Uterus (tissue), 4 donors: Measurements from ENCODE around the gene FZD1. TPM values are rescaled to one million over a fixed set of nuclear protein-coding genes. Genes with fewer than 3 reads are reported as not detected.

Experiments used
- DNase-seq, 2 donors: peaks; one replicate each; pipeline ENCODE4 v3.0.0-alpha.2; 2019 to 2020
- H3K27ac ChIP-seq, 2 donors: fragments of 200-600 bp; sonication (generic); 1 replicate in 1 of 2; 2 replicates in 1 of 2; pipeline ENCODE4 v1.5.1; 2016 to 2018
- H3K27me3 ChIP-seq, 2 donors: fragments of 200-600 bp; sonication (generic); one replicate each; pipeline ENCODE4 v1.5.1; 2018 to 2019; ENCODE audit warnings: control low read depth in 1 of 2
- H3K36me3 ChIP-seq, 2 donors: fragments of 200-600 bp; sonication (generic); one replicate each; pipeline ENCODE4 v1.5.1; 2019; ENCODE audit warnings: control low read depth in 1 of 2
- H3K4me1 ChIP-seq, 2 donors: fragments of 200-600 bp; sonication (generic); one replicate each; pipeline ENCODE4 v1.5.1; 2018 to 2019; ENCODE audit warnings: control low read depth in 1 of 2
- H3K4me3 ChIP-seq, 2 donors: fragments of 200-600 bp; sonication (generic); 1 replicate in 1 of 2; 2 replicates in 1 of 2; pipeline ENCODE4 v1.5.1; 2018 to 2019; ENCODE audit warnings: mild to moderate bottlenecking in 1 of 2
- H3K9me3 ChIP-seq, 2 donors: fragments of 200-600 bp; sonication (generic); one replicate each; pipeline ENCODE4 v1.5.1; 2019; ENCODE audit warnings: control low read depth in 1 of 2
- POLR2A ChIP-seq, 2 donors: fragments of 450-650 bp; IDR thresholded peaks; one replicate each; pipeline ENCODE4 v1.6.1; 2016; ENCODE audit warnings: antibody characterized with exemption in 2 of 2, mild to moderate bottlenecking in 1 of 2, moderate library complexity in 1 of 2
- intact Hi-C: fragments of 100-400 bp; cut with DNase I; formaldehyde crosslinking; loops from one replicate; pipeline ENCODE4 v1.15.1; 2023; ENCODE audit warnings: low total_unique reads
- total RNA-seq, 4 donors: library from RNA; depleted of rRNA in 3 of 4; stranded (reverse); fragments of >200 nt in 3 of 4; gene quantifications; one replicate each; pipeline versions ENCODE4 v1.1.0 to v1.2.4, GENCODE V29; 2014 to 2023
- TF ChIP-seq, protein P1 (sequence below), 4 experiments: fragments of 200-600 bp in 2 of 4; fragments of 450-650 bp in 2 of 4; sonication (generic) in 2 of 4; IDR thresholded peaks; one replicate each; pipeline ENCODE4 v1.5.1; 2016 to 2019; ENCODE audit warnings: antibody characterized with exemption in 4 of 4, mild to moderate bottlenecking in 2 of 4, moderate library complexity in 1 of 4
- donor health status: DM: yes; HTN: yes; CAD: no.

Gene FZD1
- total RNA-seq, 4 donors from 2014 or later, result 5.0 to 39.3 (median 10.2) TPM

DNA sequence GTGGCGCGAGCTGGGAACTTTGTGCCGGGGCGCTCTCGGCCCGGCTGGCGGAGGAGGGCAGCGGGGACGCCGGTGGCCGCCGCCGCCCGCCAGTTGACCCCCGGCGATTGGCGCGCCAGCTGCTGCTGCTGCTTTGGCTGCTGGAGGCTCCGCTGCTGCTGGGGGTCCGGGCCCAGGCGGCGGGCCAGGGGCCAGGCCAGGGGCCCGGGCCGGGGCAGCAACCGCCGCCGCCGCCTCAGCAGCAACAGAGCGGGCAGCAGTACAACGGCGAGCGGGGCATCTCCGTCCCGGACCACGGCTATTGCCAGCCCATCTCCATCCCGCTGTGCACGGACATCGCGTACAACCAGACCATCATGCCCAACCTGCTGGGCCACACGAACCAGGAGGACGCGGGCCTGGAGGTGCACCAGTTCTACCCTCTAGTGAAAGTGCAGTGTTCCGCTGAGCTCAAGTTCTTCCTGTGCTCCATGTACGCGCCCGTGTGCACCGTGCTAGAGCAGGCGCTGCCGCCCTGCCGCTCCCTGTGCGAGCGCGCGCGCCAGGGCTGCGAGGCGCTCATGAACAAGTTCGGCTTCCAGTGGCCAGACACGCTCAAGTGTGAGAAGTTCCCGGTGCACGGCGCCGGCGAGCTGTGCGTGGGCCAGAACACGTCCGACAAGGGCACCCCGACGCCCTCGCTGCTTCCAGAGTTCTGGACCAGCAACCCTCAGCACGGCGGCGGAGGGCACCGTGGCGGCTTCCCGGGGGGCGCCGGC, 870 bp downstream of the FZD1 start:
- H3K9me3 ChIP-seq, result no peaks in the 10 kb centered on the region
- peaks cover 0 to 6% of the 10 kb centered on the region in 2 donors for H3K4me1 ChIP-seq
- intact Hi-C loops, result no loop called here
- no peaks in the 10 kb centered on the region for H3K27me3 ChIP-seq
- H3K36me3 ChIP-seq, result no peaks in the 10 kb centered on the region
- H3K27ac ChIP-seq, result peak overlapping the region; percentile 90 to 93
- peak; percentile 38 to 47 for DNase-seq
- no peak for TF ChIP-seq POLR2A (IDR thresholded peaks at IDR 0.05)
- TF ChIP-seq, protein P1, sequence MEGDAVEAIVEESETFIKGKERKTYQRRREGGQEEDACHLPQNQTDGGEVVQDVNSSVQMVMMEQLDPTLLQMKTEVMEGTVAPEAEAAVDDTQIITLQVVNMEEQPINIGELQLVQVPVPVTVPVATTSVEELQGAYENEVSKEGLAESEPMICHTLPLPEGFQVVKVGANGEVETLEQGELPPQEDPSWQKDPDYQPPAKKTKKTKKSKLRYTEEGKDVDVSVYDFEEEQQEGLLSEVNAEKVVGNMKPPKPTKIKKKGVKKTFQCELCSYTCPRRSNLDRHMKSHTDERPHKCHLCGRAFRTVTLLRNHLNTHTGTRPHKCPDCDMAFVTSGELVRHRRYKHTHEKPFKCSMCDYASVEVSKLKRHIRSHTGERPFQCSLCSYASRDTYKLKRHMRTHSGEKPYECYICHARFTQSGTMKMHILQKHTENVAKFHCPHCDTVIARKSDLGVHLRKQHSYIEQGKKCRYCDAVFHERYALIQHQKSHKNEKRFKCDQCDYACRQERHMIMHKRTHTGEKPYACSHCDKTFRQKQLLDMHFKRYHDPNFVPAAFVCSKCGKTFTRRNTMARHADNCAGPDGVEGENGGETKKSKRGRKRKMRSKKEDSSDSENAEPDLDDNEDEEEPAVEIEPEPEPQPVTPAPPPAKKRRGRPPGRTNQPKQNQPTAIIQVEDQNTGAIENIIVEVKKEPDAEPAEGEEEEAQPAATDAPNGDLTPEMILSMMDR (IDR thresholded peaks at IDR 0.05), result no peak
- peak overlapping the region; percentile 49 to 62 for H3K4me3 ChIP-seq

DNA sequence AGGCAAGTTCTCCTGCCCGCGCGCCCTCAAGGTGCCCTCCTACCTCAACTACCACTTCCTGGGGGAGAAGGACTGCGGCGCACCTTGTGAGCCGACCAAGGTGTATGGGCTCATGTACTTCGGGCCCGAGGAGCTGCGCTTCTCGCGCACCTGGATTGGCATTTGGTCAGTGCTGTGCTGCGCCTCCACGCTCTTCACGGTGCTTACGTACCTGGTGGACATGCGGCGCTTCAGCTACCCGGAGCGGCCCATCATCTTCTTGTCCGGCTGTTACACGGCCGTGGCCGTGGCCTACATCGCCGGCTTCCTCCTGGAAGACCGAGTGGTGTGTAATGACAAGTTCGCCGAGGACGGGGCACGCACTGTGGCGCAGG, 1.4 kb downstream of the FZD1 start:
- H3K27ac ChIP-seq, result peak overlapping the region; percentile 90 to 93
- TF ChIP-seq, protein P1 (IDR thresholded peaks at IDR 0.05), result no peak
- no peak for TF ChIP-seq POLR2A (IDR thresholded peaks at IDR 0.05)
- H3K4me1 ChIP-seq, result peaks cover 0 to 6% of the 10 kb centered on the region in 2 donors
- DNase-seq, result no peak
- no peaks in the 10 kb centered on the region for H3K27me3 ChIP-seq
- peak overlapping the region; percentile 49 to 62 for H3K4me3 ChIP-seq
- no peaks in the 10 kb centered on the region for H3K36me3 ChIP-seq
- H3K9me3 ChIP-seq, result no peaks in the 10 kb centered on the region
- intact Hi-C loops, result no loop called here

DNA sequence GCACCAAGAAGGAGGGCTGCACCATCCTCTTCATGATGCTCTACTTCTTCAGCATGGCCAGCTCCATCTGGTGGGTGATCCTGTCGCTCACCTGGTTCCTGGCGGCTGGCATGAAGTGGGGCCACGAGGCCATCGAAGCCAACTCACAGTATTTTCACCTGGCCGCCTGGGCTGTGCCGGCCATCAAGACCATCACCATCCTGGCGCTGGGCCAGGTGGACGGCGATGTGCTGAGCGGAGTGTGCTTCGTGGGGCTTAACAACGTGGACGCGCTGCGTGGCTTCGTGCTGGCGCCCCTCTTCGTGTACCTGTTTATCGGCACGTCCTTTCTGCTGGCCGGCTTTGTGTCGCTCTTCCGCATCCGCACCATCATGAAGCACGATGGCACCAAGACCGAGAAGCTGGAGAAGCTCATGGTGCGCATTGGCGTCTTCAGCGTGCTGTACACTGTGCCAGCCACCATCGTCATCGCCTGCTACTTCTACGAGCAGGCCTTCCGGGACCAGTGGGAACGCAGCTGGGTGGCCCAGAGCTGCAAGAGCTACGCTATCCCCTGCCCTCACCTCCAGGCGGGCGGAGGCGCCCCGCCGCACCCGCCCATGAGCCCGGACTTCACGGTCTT, 1.9 kb downstream of the FZD1 start:
- no peak overlapping the region for H3K27ac ChIP-seq
- intact Hi-C loops, result no loop called here
- H3K9me3 ChIP-seq, result no peaks in the 10 kb centered on the region
- peak in 1 of 2 donors; percentile 24 for DNase-seq
- H3K4me3 ChIP-seq, result peak overlapping the region; percentile 49 to 62
- no peaks in the 10 kb centered on the region for H3K36me3 ChIP-seq
- no peak for TF ChIP-seq POLR2A (IDR thresholded peaks at IDR 0.05)
- TF ChIP-seq, protein P1 (IDR thresholded peaks at IDR 0.05), result no peak
- no peaks in the 10 kb centered on the region for H3K27me3 ChIP-seq
- peaks cover 0 to 6% of the 10 kb centered on the region in 2 donors for H3K4me1 ChIP-seq

DNA sequence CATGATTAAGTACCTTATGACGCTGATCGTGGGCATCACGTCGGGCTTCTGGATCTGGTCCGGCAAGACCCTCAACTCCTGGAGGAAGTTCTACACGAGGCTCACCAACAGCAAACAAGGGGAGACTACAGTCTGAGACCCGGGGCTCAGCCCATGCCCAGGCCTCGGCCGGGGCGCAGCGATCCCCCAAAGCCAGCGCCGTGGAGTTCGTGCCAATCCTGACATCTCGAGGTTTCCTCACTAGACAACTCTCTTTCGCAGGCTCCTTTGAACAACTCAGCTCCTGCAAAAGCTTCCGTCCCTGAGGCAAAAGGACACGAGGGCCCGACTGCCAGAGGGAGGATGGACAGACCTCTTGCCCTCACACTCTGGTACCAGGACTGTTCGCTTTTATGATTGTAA, 2.5 kb downstream of the FZD1 start:
- intact Hi-C loops, result no loop called here
- H3K27me3 ChIP-seq, result no peaks in the 10 kb centered on the region
- no peak overlapping the region for H3K27ac ChIP-seq
- no peak for DNase-seq
- no peak for TF ChIP-seq POLR2A (IDR thresholded peaks at IDR 0.05)
- TF ChIP-seq, protein P1 (IDR thresholded peaks at IDR 0.05), result no peak
- no peaks in the 10 kb centered on the region for H3K36me3 ChIP-seq
- peaks cover 0 to 6% of the 10 kb centered on the region in 2 donors for H3K4me1 ChIP-seq
- H3K4me3 ChIP-seq, result peak overlapping the region; percentile 15 to 62
- H3K9me3 ChIP-seq, result no peaks in the 10 kb centered on the region
